IPS DF 6.9 (cell line): ENCODE results near the gene OSBP2.

Experiments
- DNase-seq: peaks from one replicate; pipeline ENCODE4 v3.0.0-alpha.2; 2013; ENCODE audit warnings: low read depth, low spot score
- H3K27ac ChIP-seq: one replicate; pipeline ENCODE4 v1.5.1; 2013; ENCODE audit warnings: low read length, control low read depth
- H3K27me3 ChIP-seq: 2 replicates; pipeline ENCODE4 v1.6.1; 2013; ENCODE audit warnings: mild to moderate bottlenecking, low read length; ENCODE audit not compliant: control insufficient read depth, insufficient read depth
- H3K36me3 ChIP-seq: 2 replicates; pipeline ENCODE4 v1.6.1; 2013; ENCODE audit warnings: low read length; ENCODE audit not compliant: control insufficient read depth, insufficient read depth
- H3K4me1 ChIP-seq: 2 replicates; pipeline ENCODE4 v1.6.1; 2013; ENCODE audit warnings: low read length; ENCODE audit not compliant: control insufficient read depth, insufficient read depth
- H3K4me3 ChIP-seq: 2 replicates; pipeline ENCODE4 v1.5.1; 2013; ENCODE audit warnings: mild to moderate bottlenecking, low read length
- H3K9me3 ChIP-seq: 2 replicates; pipeline ENCODE4 v1.6.1; 2013; ENCODE audit warnings: low read length, inconsistent platforms; ENCODE audit not compliant: control insufficient read depth, insufficient read depth
- WGBS: extraction: QIAGEN DNeasy Blood & Tissue Kit; methylation state at CpG from one replicate; pipeline ENCODE4 v1.1.7; 2013; ENCODE audit warnings: mixed read lengths, missing lambda C conversion rate; ENCODE audit not compliant: insufficient read length, insufficient coverage; 5-methylcytosine and 5-hydroxymethylcytosine counted together

The OSBP2 gene

GRCh38 chr22:30856741-30857502 lies 162.2 kb downstream of the OSBP2 start:
- Histone ChIP-seq H3K27ac (no peak overlapping the region), H3K36me3 (no peaks in the 10 kb centered on the region), H3K4me3 (no peak overlapping the region; the same call in 1 of the 2 replicates), H3K9me3 (no peaks in the 10 kb centered on the region), H3K27me3 (no peaks in the 10 kb centered on the region), H3K4me1 (no peaks in the 10 kb centered on the region)
- DNase-seq = no peak
- WGBS = no CpG with 5 or more reads among the region's 14 CpGs

GRCh38 chr22:30857791-30858190 lies 163.1 kb downstream of the OSBP2 start:
- H3K36me3 ChIP-seq = no peaks in the 10 kb centered on the region
- H3K27me3 ChIP-seq = no peaks in the 10 kb centered on the region
- no peaks in the 10 kb centered on the region for H3K4me1 ChIP-seq
- H3K27ac ChIP-seq = no peak overlapping the region
- no peaks in the 10 kb centered on the region for H3K9me3 ChIP-seq
- no CpG with 5 or more reads among the region's 13 CpGs for WGBS
- no peak overlapping the region for H3K4me3 ChIP-seq
- DNase-seq = no peak

DNA sequence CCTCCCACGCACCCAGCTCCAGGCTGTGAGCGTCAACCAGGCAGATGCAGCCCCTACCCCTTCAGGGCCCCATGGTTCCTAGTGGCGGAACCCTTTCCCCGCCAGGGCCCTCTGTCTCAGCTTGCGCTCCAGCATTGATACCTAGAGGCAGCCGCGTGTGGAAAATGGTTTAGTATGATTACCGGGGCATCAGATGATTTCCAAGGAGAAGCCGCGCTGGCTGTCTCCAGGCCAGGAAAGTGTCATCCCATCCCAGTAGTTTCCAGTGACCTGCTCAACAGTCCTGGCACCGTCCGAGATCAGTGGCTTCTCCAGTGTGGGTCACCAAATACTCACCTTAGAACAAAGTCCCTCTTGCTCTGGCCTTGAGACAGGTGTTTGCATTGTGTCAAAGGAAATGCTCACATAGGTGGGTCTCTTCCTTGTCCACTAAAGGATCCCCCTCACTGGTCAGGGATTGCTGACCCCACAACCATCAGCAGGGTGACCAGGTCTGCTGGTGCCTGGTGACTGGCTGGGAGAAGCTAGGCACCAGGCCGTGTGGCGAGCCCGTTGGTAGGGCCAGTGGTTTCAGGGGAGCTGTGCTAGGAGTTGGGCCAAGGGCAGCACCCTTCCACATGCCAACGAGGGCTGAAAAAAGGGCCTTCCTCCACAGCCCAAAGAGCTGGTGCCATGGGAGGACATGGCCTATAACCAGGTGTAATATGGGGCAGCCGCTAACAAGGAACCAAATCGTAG lies 164.5 kb downstream of the OSBP2 start:
- Histone ChIP-seq H3K9me3 (no peaks in the 10 kb centered on the region), H3K36me3 (no peaks in the 10 kb centered on the region), H3K27me3 (no peaks in the 10 kb centered on the region), H3K4me3 (no peak overlapping the region), H3K27ac (no peak overlapping the region), H3K4me1 (no peaks in the 10 kb centered on the region; the same call in 1 of the 2 replicates)
- DNase-seq = no peak
- no CpG with 5 or more reads among the region's 18 CpGs for WGBS

- Histone ChIP-seq H3K9me3 (no peaks in the 10 kb centered on the region), H3K27ac (no peak overlapping the region), H3K27me3 (no peaks in the 10 kb centered on the region), H3K4me1 (no peaks in the 10 kb centered on the region; the same call in 1 of the 2 replicates), H3K4me3 (no peak overlapping the region), H3K36me3 (no peaks in the 10 kb centered on the region)
- DNase-seq = no peak
- WGBS = no CpG with 5 or more reads among the region's 7 CpGs
Measured at GRCh38 chr22:30859714-30860095, 165.0 kb downstream of the OSBP2 start.

DNA sequence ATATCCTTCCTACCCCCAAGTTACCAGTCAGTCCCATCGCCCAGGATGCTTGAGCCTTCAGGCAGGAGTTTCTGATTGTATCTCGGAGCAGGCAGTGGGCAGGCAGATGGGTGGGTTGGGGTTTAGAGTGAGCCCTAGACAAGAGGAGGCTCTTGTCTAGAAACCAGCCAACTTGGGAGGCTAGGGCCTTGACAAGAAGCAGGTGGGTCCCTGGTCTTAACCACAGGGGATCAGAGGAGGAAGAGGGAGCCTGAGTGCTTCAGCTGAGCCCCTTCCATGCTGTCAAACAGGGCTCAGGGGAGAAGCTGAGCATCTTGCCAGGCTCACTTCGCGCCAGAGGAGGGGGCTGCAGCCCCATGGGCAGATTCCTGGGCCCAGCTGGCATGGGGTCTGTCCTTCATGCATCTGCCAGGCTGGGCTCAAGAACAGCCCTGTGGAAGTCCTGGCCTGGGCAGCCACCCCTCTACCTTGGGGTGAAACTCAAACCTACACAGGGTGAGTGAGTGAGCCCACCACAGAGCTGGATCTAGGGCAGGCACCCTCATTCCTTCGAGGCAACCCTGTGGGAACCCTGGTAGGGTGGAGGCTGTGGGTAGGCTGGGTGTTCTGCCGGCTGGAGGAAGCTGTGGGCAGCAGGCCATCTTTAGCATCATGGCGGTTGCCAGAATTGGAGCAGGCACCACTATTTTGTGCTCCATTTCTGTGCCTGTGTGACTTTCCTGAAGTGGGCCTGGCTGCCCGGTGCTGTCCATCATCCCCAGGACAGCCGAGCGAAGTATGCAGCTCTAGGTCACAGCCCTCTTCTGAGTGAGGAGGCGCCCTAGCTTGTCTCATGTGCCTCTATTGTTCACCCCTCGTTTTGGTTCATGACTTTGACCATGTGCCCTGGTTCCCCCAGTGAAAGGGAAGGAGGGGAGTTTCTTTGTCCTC lies 165.8 kb downstream of the OSBP2 start:
- no peaks in the 10 kb centered on the region; the same call in 1 of the 2 replicates for H3K4me1 ChIP-seq
- no peak overlapping the region for H3K4me3 ChIP-seq
- WGBS = no CpG with 5 or more reads among the region's 12 CpGs

GRCh38 chr22:30861131-30861530 lies 166.5 kb downstream of the OSBP2 start:
- Histone ChIP-seq H3K27ac (no peak overlapping the region), H3K9me3 (no peaks in the 10 kb centered on the region), H3K36me3 (no peaks in the 10 kb centered on the region), H3K4me1 (no peaks in the 10 kb centered on the region; the same call in 1 of the 2 replicates), H3K27me3 (no peaks in the 10 kb centered on the region), H3K4me3 (no peak overlapping the region)
- DNase-seq = no peak
- no CpG with 5 or more reads among the region's 9 CpGs for WGBS

More for the DNA sequence above, 165.8 kb downstream of the OSBP2 start:
- no peak for DNase-seq
- Histone ChIP-seq H3K36me3 (no peaks in the 10 kb centered on the region), H3K9me3 (no peaks in the 10 kb centered on the region), H3K27me3 (no peaks in the 10 kb centered on the region), H3K27ac (no peak overlapping the region)

DNA sequence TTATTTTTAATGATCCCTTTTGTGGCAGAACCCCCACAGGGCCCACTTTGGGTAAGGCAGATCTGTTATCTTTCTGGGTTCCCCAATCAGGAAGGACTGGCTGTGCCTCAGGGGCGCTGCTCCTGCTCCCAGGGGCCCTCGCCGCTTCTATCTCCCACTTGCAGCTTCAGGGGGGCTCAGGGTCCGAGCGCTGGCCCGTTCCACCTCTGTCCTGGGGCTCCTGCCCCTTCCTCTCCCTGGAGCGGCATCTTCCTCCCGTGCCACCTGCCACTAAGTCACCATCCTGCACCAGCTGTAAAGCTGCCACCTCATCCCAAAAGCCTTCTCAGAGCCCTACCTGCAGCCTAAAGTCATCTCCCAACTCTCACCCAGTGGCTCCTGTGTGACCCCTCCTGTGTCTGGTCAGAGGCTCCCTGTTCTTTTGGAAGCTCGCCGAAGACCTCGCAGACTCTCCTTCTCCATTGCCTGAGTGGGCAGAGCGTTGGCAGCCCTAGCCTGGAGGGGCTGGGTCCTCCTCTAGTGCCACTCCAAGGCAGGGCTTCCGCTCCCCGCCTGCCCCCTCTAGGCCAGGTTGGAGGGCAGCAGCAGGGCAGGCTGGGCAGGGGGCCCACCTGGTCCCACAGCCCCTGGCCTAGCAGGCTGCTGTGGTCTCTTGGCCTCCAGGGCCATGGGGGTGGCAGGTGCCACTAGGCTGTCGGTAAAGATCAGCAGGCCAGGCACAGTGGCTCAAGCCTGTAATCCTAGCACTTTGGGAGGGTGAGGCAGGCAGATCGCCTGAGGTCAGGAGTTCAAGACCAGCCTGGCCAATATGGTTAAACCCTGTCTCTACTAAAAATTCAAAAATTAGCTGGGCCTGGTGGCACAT lies 167.2 kb downstream of the OSBP2 start:
- Histone ChIP-seq H3K27ac (no peak overlapping the region), H3K9me3 (no peaks in the 10 kb centered on the region), H3K36me3 (no peaks in the 10 kb centered on the region), H3K27me3 (no peaks in the 10 kb centered on the region), H3K4me3 (no peak overlapping the region), H3K4me1 (no peaks in the 10 kb centered on the region; the same call in none of the 2 replicates)
- no CpG with 5 or more reads among the region's 16 CpGs for WGBS
- no peak for DNase-seq

- Histone ChIP-seq H3K27ac (no peak overlapping the region), H3K4me1 (no peaks in the 10 kb centered on the region; the same call in none of the 2 replicates), H3K9me3 (no peaks in the 10 kb centered on the region), H3K27me3 (no peaks in the 10 kb centered on the region), H3K4me3 (no peak overlapping the region), H3K36me3 (no peaks in the 10 kb centered on the region)
- DNase-seq = no peak
- WGBS = no CpG with 5 or more reads among the region's 19 CpGs
Measured at GRCh38 chr22:30863081-30863833, 168.6 kb downstream of the OSBP2 start.
